Panc1 (cell line): ENCODE data around the gene DAZAP1. TPM values are rescaled to one million over a fixed set of nuclear protein-coding genes. Genes with fewer than 3 reads are reported as not detected.

ENCODE experiments used
- ATAC-seq: fragments of 200-7000 bp; cut with Tn5 transposase; 2 replicates; pipeline ENCODE4 v1.9.1; 2020; ENCODE audit warnings: mild to moderate bottlenecking, moderate library complexity
- BruUV-seq: library from RNA; stranded (reverse); fragments of 400-500 nt; replicated peaks from 2 replicates; lab custom pipeline; 2021; lab: Mats Ljungman, UMichigan
- CTCF ChIA-PET: fragments of 300-600 bp; sonication (Branson Sonifier 250); formaldehyde crosslinking; loops from one replicate; lab custom pipeline; 2022; ENCODE audit warnings: antibody characterized with exemption; lab: Charles Lee
- POLR2A ChIA-PET: fragments of 300-600 bp; sonication (Branson Sonifier 250); formaldehyde crosslinking; loops from one replicate; lab custom pipeline; 2022; ENCODE audit warnings: antibody characterized with exemption; lab: Charles Lee
- DNase-seq: peaks from one replicate; pipeline ENCODE4 v3.0.0-alpha.2; 2010; ENCODE audit warnings: low read depth, low spot score
- H3K27ac ChIP-seq: 2 replicates; pipeline ENCODE4 v1.5.1; 2011; ENCODE audit warnings: mild to moderate bottlenecking, low read length, inconsistent platforms
- H3K27me3 ChIP-seq: fragments of 200-500 bp; sonication (Bioruptor generic); 2 replicates; pipeline ENCODE4 v1.6.0; 2014; ENCODE audit warnings: low read length, inconsistent platforms; ENCODE audit not compliant: control insufficient read depth, insufficient read depth
- H3K36me3 ChIP-seq: fragments of 200-500 bp; sonication (Bioruptor generic); 2 replicates; pipeline ENCODE4 v1.5.1; 2014; ENCODE audit warnings: inconsistent platforms, mild to moderate bottlenecking, low read length, moderate library complexity; ENCODE audit not compliant: control insufficient read depth, insufficient read depth
- H3K4me1 ChIP-seq: 2 replicates; pipeline ENCODE4 v1.5.1; 2011; ENCODE audit warnings: inconsistent platforms, mild to moderate bottlenecking, low read length, moderate library complexity; ENCODE audit not compliant: control insufficient read depth, insufficient read depth
- H3K4me3 ChIP-seq, 2 experiments: 2 replicates each; pipeline ENCODE4 v1.5.1; 2011 to 2012; ENCODE audit warnings: low read depth in 2 of 2, low read length in 2 of 2, mild to moderate bottlenecking in 2 of 2, inconsistent platforms in 1 of 2, moderate library complexity in 1 of 2
- H3K9me3 ChIP-seq: fragments of 200-500 bp; sonication (Bioruptor generic); 2 replicates; pipeline ENCODE4 v1.5.1; 2014; ENCODE audit warnings: low read depth, mild to moderate bottlenecking, inconsistent platforms, low read length, moderate library complexity; ENCODE audit not compliant: control insufficient read depth, insufficient read depth
- CTCF ChIP-seq: fragments of 450-650 bp; IDR thresholded peaks from 2 replicates; pipeline ENCODE4 v1.5.1; 2017; ENCODE audit warnings: mild to moderate bottlenecking
- POLR2AphosphoS5 ChIP-seq: IDR thresholded peaks from 2 replicates; pipeline ENCODE4 v1.6.1; 2012; ENCODE audit warnings: mild to moderate bottlenecking, low read depth, low read length, moderate library complexity
- REST ChIP-seq, 2 experiments: IDR thresholded peaks; 2 replicates each; pipeline ENCODE4 v1.6.1; 2011 to 2012; ENCODE audit warnings: low read depth in 2 of 2, control low read depth in 1 of 2, low read length in 1 of 2, mild to moderate bottlenecking in 1 of 2, moderate library complexity in 1 of 2; ENCODE audit not compliant: insufficient read depth in 1 of 2
- SIN3A ChIP-seq: IDR thresholded peaks from 2 replicates; pipeline ENCODE4 v1.6.1; 2012; ENCODE audit warnings: low read depth, mild to moderate bottlenecking, low read length, moderate library complexity, borderline replicate concordance; ENCODE audit not compliant: insufficient read depth
- TCF7L2 ChIP-seq: IDR thresholded peaks from 2 replicates; pipeline ENCODE4 v1.6.1; 2011; ENCODE audit warnings: mild to moderate bottlenecking, low read depth, low read length, inconsistent platforms
- in situ Hi-C: cut with HindIII; loops from 2 replicates; pipeline ENCODE4 v1.10.0; 2016; ENCODE audit warnings: low sequenced_read_pairs, low pct_unique_long_range_greater_than_20kb
- intact Hi-C: fragments of 100-400 bp; cut with micrococcal nuclease; formaldehyde crosslinking; loops from one replicate; pipeline ENCODE4 v1.10.0; 2022; ENCODE audit not compliant: unreplicated experiment
- total RNA-seq: library from RNA; stranded (reverse); gene quantifications from one replicate; pipeline ENCODE4 v1.2.1, GENCODE V29; 2021; ENCODE audit not compliant: unreplicated experiment

Gene DAZAP1
- total RNA-seq, 1 experiment from 2014 or later, result 195 TPM

DNA sequence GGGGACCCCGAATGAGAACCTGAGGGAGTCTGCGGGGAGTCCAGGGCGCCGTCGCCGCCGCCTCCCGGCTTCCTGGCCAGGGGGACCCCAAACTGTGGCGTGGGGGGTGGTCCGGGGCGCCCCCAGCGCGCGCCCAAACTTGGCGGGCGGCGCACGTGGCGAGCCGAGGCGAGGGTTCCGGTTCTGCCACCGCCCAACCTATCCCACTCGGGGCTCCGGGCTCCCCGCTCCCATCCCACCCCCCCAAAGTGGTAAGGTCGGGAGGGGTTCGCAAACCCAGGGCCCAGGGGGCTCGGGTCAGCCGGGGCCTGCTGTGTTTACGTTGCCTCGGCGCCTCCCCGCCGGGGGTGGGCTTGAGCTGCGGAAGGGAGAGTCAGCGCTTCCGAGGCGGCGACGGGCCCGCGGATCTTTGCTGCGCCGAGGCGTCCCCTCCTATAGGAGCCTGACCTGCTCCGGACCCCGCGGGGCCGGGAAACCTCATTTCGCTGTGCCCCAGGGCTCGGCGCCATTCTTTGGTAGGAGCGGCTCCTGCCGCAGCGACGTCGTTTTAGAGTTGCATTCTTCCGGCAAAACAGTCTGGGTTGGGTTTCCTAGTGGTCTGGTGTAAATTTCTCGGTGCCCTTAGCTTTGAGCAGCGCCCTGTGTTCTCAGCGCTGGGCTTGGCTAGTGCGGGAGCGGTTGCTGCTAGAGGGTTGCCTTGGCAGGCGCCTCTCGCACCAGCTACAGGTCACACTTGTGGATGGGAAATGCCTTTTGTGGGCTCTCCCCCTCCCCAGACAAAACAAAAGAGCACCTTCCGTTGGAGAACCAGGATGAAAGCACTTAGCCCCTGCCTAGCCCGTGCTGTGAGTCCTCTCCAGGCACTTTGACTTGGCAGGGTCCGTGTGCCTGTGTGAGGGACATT is 1.2 kb downstream of the DAZAP1 start:
- Histone ChIP-seq H3K36me3 (no peaks in the 10 kb centered on the region; the same call in 1 of the 2 replicates), H3K27ac (peak overlapping the region; percentile 81), H3K27me3 (no peaks in the 10 kb centered on the region), H3K9me3 (no peaks in the 10 kb centered on the region), H3K4me1 (peaks cover 32% of the 10 kb centered on the region), H3K4me3 (peak overlapping the region; percentile 77)
- intact Hi-C loops (no loop called here), in situ Hi-C loops (no loop called here)
- POLR2A ChIA-PET, result no interaction called here
- CTCF ChIA-PET, result no interaction called here
- no peak for DNase-seq
- no peak for ATAC-seq
- TSS peak; percentile 66 for BruUV-seq
- TF ChIP-seq SIN3A (no peak), POLR2AphosphoS5 (no peak), CTCF (no peak)

GRCh38 chr19:1409204-1410005 is 2.0 kb downstream of the DAZAP1 start:
- DNase-seq, result no peak
- H3K36me3 ChIP-seq, result no peaks in the 10 kb centered on the region; the same call in 1 of the 2 replicates
- H3K4me3 ChIP-seq, result peak overlapping the region; percentile 77
- POLR2A ChIA-PET, result no interaction called here
- peak overlapping the region; percentile 81 for H3K27ac ChIP-seq
- no peaks in the 10 kb centered on the region for H3K9me3 ChIP-seq
- no peak for ATAC-seq
- no peaks in the 10 kb centered on the region for H3K27me3 ChIP-seq
- intact Hi-C loops, result no loop called here
- peaks cover 32% of the 10 kb centered on the region for H3K4me1 ChIP-seq
- no TSS peak for BruUV-seq
- TF ChIP-seq SIN3A, result no peak
- no peak for TF ChIP-seq REST (IDR thresholded peaks at IDR 0.05; ENCODE audit: insufficient read depth in 1 of 2, low read depth in 2 of 2, low read length in 1 of 2)
- TF ChIP-seq TCF7L2, result no peak
- no peak for TF ChIP-seq POLR2AphosphoS5
- no peak for TF ChIP-seq CTCF
- in situ Hi-C loops, result no loop called here
- CTCF ChIA-PET, result no interaction called here
